HepG2 (cell line): ENCODE results near the gene TXNDC11. TPM values are rescaled to one million over a fixed set of nuclear protein-coding genes. Genes with fewer than 3 reads are reported as not detected.

Experiments used
- CENPT ChIP-seq: sonication (generic); formaldehyde crosslinking; IDR thresholded peaks from 2 replicates; pipeline ENCODE4 v1.8.0; 2022; ENCODE audit warnings: low read depth, mild to moderate bottlenecking, moderate library complexity, missing genetic modification reagents
- GATA4 ChIP-seq: sonication (generic); IDR thresholded peaks from 2 replicates; pipeline ENCODE4 v1.6.1; 2016; ENCODE audit warnings: antibody characterized with exemption, low read depth, borderline replicate concordance
- GATAD2A ChIP-seq: IDR thresholded peaks from 2 replicates; pipeline ENCODE4 v1.6.1; 2016
- GFI1 ChIP-seq: sonication (generic); formaldehyde crosslinking; IDR thresholded peaks from 2 replicates; pipeline ENCODE4 v1.5.0; 2020; ENCODE audit warnings: missing genetic modification reagents, mild to moderate bottlenecking, borderline replicate concordance
- KDM5B ChIP-seq: sonication (generic); formaldehyde crosslinking; IDR thresholded peaks from 2 replicates; pipeline ENCODE4 v1.4.0; 2020; ENCODE audit warnings: missing genetic modification reagents, mild to moderate bottlenecking, borderline replicate concordance
- MTF1 ChIP-seq: sonication (generic); formaldehyde crosslinking; IDR thresholded peaks from 2 replicates; pipeline ENCODE4 v1.5.0; 2020; ENCODE audit warnings: missing genetic modification reagents
- MXI1 ChIP-seq: IDR thresholded peaks from 3 replicates; pipeline ENCODE4 v1.6.1; 2012; ENCODE audit warnings: low read depth, low read length, inconsistent platforms, borderline replicate concordance
- PHB2 ChIP-seq: fragments of 450-650 bp; IDR thresholded peaks from 2 replicates; pipeline ENCODE4 v1.6.1; 2018; ENCODE audit not compliant: partially characterized antibody
- PHF5A ChIP-seq: IDR thresholded peaks from one replicate; pipeline ENCODE4 v1.6.1; 2018; ENCODE audit warnings: low read depth, missing genetic modification reagents; ENCODE audit not compliant: unreplicated experiment
- RBAK ChIP-seq: sonication (generic); formaldehyde crosslinking; IDR thresholded peaks from 2 replicates; pipeline ENCODE4 v1.5.1; 2020; ENCODE audit warnings: mild to moderate bottlenecking, missing genetic modification reagents
- SOX6 ChIP-seq, 2 experiments: fragments of 450-650 bp in 1 of 2; sonication (generic) in 1 of 2; formaldehyde crosslinking in 1 of 2; IDR thresholded peaks; 2 replicates each; pipeline versions ENCODE4 v1.4.0 to v1.6.1; 2017 to 2020; ENCODE audit warnings: antibody characterized with exemption in 1 of 2, mild to moderate bottlenecking in 1 of 2, missing genetic modification reagents in 1 of 2
- SRF ChIP-seq: IDR thresholded peaks from 2 replicates; pipeline ENCODE4 v1.6.1; 2011; ENCODE audit warnings: mild to moderate bottlenecking, low read depth, low read length, moderate library complexity
- THYN1 ChIP-seq: sonication (generic); formaldehyde crosslinking; IDR thresholded peaks from 2 replicates; pipeline ENCODE4 v1.8.1; 2023; ENCODE audit warnings: low read depth, mild to moderate bottlenecking, moderate library complexity, missing genetic modification reagents, borderline replicate concordance
- ZBTB10 ChIP-seq: sonication (generic); formaldehyde crosslinking; IDR thresholded peaks from 2 replicates; pipeline ENCODE4 v1.4.0; 2020; ENCODE audit warnings: missing genetic modification reagents, borderline replicate concordance
- ZBTB25 ChIP-seq: IDR thresholded peaks from 2 replicates; pipeline ENCODE4 v1.6.1; 2018; ENCODE audit warnings: missing genetic modification reagents
- ZBTB26 ChIP-seq: IDR thresholded peaks from 2 replicates; pipeline ENCODE4 v1.6.1; 2016; ENCODE audit warnings: missing compliant biosample characterization, missing genetic modification reagents, borderline replicate concordance
- ZBTB7B ChIP-seq: sonication (generic); formaldehyde crosslinking; IDR thresholded peaks from 2 replicates; pipeline ENCODE4 v1.4.0; 2020; ENCODE audit warnings: missing genetic modification reagents
- ZKSCAN8 ChIP-seq: IDR thresholded peaks from 2 replicates; pipeline ENCODE4 v1.6.1; 2016; ENCODE audit warnings: borderline replicate concordance, missing genetic modification reagents, missing compliant biosample characterization
- ZNF234 ChIP-seq: sonication (generic); formaldehyde crosslinking; conservative IDR thresholded peaks from 2 replicates; pipeline ENCODE4 v1.5.1; 2020; ENCODE audit warnings: mild to moderate bottlenecking, missing genetic modification reagents
- ZNF737 ChIP-seq: sonication (generic); formaldehyde crosslinking; IDR thresholded peaks from 2 replicates; pipeline ENCODE4 v1.5.0; 2020; ENCODE audit warnings: missing genetic modification reagents, mild to moderate bottlenecking, borderline replicate concordance
- ZSCAN20 ChIP-seq: sonication (generic); formaldehyde crosslinking; IDR thresholded peaks from 2 replicates; pipeline ENCODE4 v1.4.0; 2020; ENCODE audit warnings: missing genetic modification reagents, mild to moderate bottlenecking, borderline replicate concordance
- polyA plus RNA-seq, 8 experiments: library from polyadenylated mRNA; depleted of rRNA in 3 of 8; stranded (reverse) in 7 of 8; unstranded in 1 of 8; fragments of >200 nt; fragmentation: Illumina TruSeq in 4 of 8; extraction: Trizol in 4 of 8; gene quantifications; 2 replicates each; pipeline versions ENCODE4 v1.2.1 to v1.2.3, GENCODE V29; 2011 to 2016; ENCODE audit warnings: low read depth in 4 of 8, missing spikeins in 1 of 8, mixed read lengths in 1 of 8; ENCODE audit not compliant: insufficient read depth in 1 of 8
- total RNA-seq, 5 experiments: library from RNA; depleted of rRNA; stranded (reverse); fragments of >200 nt; fragmentation: Illumina TruSeq; extraction: Trizol; gene quantifications; 2 replicates each; pipeline ENCODE4 v1.2.3, GENCODE V29; 2016; ENCODE audit warnings: low read depth in 1 of 5
- TF ChIP-seq, protein P1 (sequence below): sonication (generic); formaldehyde crosslinking; IDR thresholded peaks from 2 replicates; pipeline ENCODE4 v1.8.0; 2022; ENCODE audit warnings: missing genetic modification reagents, mild to moderate bottlenecking, borderline replicate concordance

Gene TXNDC11
- total and polyA plus RNA-seq, 2 of the 13 experiments (the other 11 are each of a cell fraction or from before 2014, with no cell fraction given): 74.9 to 123 TPM

- TF ChIP-seq THYN1 (CRISPR knock-in tag) (no peak), SOX6 (IDR thresholded peaks at IDR 0.05) (no peak), SOX6 (CRISPR knock-in tag; IDR thresholded peaks at IDR 0.05) (peak; percentile 47), GFI1 (peak; percentile 97), PHF5A (CRISPR knock-in tag) (no peak), ZBTB7B (peak; percentile 64), ZNF737 (CRISPR knock-in tag) (no peak; the same call in 1 of the 2 replicates), ZSCAN20 (CRISPR knock-in tag) (no peak; the same call in 1 of the 2 replicates), CENPT (no peak), RBAK (no peak), PHB2 (no peak), ZBTB10 (CRISPR knock-in tag) (no peak), SRF (no peak), ZBTB25 (no peak; the same call in 1 of the 2 replicates), GATAD2A (CRISPR knock-in tag) (peak; percentile 75), KDM5B (CRISPR knock-in tag) (no peak), ZKSCAN8 (CRISPR knock-in tag) (no peak), GATA4 (no peak), ZBTB26 (CRISPR knock-in tag) (no peak), ZNF234 (CRISPR knock-in tag) (no peak), MXI1 (no peak; the same call in 2 of the 3 replicates), MTF1 (0 out of 2 replicates have a peak, but pooled peaks have one; percentile 27)
- TF ChIP-seq, protein P1, sequence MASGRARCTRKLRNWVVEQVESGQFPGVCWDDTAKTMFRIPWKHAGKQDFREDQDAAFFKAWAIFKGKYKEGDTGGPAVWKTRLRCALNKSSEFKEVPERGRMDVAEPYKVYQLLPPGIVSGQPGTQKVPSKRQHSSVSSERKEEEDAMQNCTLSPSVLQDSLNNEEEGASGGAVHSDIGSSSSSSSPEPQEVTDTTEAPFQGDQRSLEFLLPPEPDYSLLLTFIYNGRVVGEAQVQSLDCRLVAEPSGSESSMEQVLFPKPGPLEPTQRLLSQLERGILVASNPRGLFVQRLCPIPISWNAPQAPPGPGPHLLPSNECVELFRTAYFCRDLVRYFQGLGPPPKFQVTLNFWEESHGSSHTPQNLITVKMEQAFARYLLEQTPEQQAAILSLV (CRISPR knock-in tag): no peak
Measured at GRCh38 chr16:11748404-11749254, 6.0 kb upstream of the TXNDC11 start (continued).
